HG02938 (cell line): Measurements from ENCODE around the gene CRAMP1.
"Not testable (repeated sequence)": the region's sequence is repeated elsewhere in the genome, so short reads cannot be mapped to it uniquely, and the experiment has no call there.

Experiments
- ATAC-seq: cut with Tn5 transposase; IDR thresholded peaks from one replicate; pipeline ENCODE4 v1.9.1; 2021; ENCODE audit warnings: mild to moderate bottlenecking, moderate library complexity; ENCODE audit not compliant: unreplicated experiment

The CRAMP1 gene

GRCh38 chr16:1708083-1708767, 96.1 kb downstream of the CRAMP1 start:
- no peak for ATAC-seq

GRCh38 chr16:1708768-1709180, 96.6 kb downstream of the CRAMP1 start:
- ATAC-seq: no peak

- ATAC-seq: no peak
Measured at GRCh38 chr16:1709356-1709755, 97.2 kb downstream of the CRAMP1 start.

- ATAC-seq: no peak
Measured at GRCh38 chr16:1710811-1711507, 98.8 kb downstream of the CRAMP1 start.

GRCh38 chr16:1712791-1713261, 100.7 kb downstream of the CRAMP1 start:
- ATAC-seq: no peak

- no peak for ATAC-seq
Measured at GRCh38 chr16:1713331-1713730, 101.2 kb downstream of the CRAMP1 start.

- no peak for ATAC-seq
Measured at GRCh38 chr16:1713933-1714332, 101.8 kb downstream of the CRAMP1 start.

GRCh38 chr16:1715220-1715619, 103.1 kb downstream of the CRAMP1 start:
- ATAC-seq: no peak

- not testable (repeated sequence) for ATAC-seq
Measured at GRCh38 chr16:1718236-1718635, 106.1 kb downstream of the CRAMP1 start.

- not testable (repeated sequence) for ATAC-seq
Measured at GRCh38 chr16:1719559-1720229, 107.5 kb downstream of the CRAMP1 start.

GRCh38 chr16:1721372-1721771, 109.2 kb downstream of the CRAMP1 start:
- no peak for ATAC-seq

GRCh38 chr16:1723450-1724147, 111.4 kb downstream of the CRAMP1 start:
- ATAC-seq: no peak

GRCh38 chr16:1724491-1724890, 112.3 kb downstream of the CRAMP1 start:
- ATAC-seq: no peak

GRCh38 chr16:1726661-1727502, 114.7 kb downstream of the CRAMP1 start:
- ATAC-seq: no peak
